Kidney capillary endothelial cell (primary cell): Measurements from ENCODE around the gene OR6C65.

Experiments
- DNase-seq: peaks from one replicate; pipeline ENCODE4 v3.0.0-alpha.2; 2018; ENCODE audit warnings: low spot score

OR6C65 gene

GRCh38 chr12:55446326-55446725, 46.0 kb downstream of the OR6C65 start:
- no peak for DNase-seq

DNA sequence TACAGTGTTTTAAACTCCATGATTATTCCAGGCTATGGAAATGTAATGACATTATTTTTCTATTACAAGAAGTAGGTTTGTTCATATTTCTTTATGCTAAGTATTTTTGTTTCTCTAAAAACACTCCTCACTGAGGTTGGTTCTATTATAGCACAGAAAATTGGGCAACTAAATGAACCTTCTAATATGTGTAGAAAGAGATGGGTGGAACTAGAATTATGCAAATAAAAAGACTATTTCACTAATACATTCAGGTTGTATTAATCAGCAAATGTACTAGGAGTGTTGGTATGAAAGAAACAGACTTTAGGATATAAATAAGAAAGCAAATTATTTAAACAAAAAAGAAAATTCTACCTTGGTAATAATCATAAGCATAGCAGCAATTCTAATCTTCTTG, 48.5 kb downstream of the OR6C65 start:
- DNase-seq: no peak
